Epidermal melanocyte (primary cell): Measurements from ENCODE around the gene GRIN2C.

Experiments used
- DNase-seq: peaks from one replicate; pipeline ENCODE4 v3.0.0; 2011; ENCODE audit warnings: low spot score; ENCODE audit not compliant: insufficient read length

The GRIN2C gene

GRCh38 chr17:74822335-74822938, 37.2 kb downstream of the GRIN2C start:
- DNase-seq = no peak

GRCh38 chr17:74821655-74822334, 37.9 kb downstream of the GRIN2C start:
- no peak for DNase-seq

GRCh38 chr17:74819801-74820436, 39.8 kb downstream of the GRIN2C start:
- no peak for DNase-seq

DNA sequence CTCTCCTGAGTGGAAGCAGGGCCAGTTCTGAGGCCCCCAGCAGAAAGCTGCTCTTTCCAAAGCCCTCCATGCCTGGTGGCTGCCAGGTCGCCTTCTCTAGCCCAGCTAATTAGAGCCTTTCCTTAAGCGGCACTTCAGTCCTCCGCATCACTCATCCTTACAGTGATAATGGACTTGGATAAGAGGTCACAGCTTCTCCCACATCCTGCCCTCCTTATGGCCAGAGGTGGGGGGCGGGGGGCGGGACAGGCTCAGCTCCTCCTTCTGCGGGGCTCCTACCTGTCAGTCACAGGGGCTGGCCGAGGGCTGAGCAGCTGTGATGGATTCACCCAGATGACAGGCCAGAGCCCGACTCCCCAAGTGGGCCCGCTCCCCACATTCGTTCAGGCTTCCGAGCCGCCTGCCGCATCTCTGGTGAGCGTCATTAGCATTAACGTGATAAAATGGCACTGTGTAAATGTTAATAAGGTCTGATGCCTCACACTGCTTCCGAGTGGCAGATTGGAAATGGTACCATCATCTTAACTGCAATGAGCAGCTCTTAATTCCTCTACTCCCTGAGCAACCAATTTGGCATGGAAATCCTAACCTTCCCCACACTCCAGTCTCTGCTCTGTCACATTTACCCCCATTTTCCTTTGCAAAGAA, 41.3 kb downstream of the GRIN2C start:
- DNase-seq = no peak

- DNase-seq = no peak
Measured at GRCh38 chr17:74816905-74817620, 42.6 kb downstream of the GRIN2C start.

DNA sequence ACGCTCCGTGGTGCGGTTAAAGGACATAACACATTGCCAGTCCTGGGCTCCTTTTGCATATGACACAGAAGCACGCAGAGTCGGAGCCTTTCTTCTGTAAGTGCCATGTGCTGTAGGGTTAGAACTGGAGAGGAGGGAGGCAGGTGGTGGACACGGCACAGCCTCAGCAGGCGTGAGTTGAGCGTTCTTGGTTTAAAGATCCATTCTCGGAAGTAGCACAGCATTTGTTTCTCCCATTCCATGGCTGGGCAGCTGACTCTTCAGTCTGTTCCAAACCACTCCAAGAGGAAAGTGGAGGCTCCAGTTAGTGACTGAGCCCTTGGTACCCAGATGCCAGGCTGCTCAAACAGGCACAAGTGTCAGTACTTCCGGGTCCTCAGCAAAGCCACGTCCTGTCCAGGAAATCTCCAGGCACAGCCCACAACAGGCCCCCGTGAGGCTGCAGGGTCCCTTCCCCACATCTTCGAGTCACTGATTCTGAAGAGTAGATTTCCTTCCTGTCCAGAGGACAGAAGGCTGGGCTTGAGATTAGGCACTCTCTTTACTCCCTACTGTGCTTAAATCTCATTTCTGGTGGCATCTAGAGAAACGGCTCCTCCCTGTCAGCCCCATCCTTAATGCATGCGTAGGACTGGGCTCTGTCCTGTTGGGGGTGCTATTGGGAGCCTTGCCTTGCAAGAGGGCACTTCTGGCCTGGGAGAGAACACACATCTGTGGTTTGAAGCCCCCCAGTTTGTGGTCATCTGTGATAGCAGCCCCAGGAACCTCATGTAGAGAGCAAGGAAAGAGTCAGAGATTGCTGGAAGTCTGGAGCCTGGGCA, 43.9 kb downstream of the GRIN2C start:
- DNase-seq = no peak

- no peak for DNase-seq
Measured at GRCh38 chr17:74815067-74815466, 44.6 kb downstream of the GRIN2C start.

DNA sequence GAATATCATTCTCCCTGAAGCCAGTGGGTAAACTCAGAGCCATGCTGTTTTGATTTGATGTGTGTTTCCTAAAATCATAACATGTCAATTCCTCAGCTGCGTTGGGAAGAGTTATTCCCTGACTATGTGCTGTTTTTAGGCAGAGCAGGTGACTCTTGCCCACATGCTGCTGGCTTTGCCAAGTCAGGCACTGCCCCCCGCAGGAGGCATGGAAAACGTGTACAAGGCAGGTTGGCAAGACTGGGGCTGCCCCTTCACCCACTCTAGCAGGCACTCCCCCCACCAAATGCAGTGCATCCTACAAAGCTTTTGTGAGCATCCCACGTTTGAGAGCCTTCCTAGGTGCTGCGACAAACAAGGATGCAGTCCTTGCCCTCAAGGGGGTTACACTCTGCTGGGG, 45.2 kb downstream of the GRIN2C start:
- no peak for DNase-seq

- DNase-seq = no peak
Measured at GRCh38 chr17:74812109-74813009, 47.3 kb downstream of the GRIN2C start.

DNA sequence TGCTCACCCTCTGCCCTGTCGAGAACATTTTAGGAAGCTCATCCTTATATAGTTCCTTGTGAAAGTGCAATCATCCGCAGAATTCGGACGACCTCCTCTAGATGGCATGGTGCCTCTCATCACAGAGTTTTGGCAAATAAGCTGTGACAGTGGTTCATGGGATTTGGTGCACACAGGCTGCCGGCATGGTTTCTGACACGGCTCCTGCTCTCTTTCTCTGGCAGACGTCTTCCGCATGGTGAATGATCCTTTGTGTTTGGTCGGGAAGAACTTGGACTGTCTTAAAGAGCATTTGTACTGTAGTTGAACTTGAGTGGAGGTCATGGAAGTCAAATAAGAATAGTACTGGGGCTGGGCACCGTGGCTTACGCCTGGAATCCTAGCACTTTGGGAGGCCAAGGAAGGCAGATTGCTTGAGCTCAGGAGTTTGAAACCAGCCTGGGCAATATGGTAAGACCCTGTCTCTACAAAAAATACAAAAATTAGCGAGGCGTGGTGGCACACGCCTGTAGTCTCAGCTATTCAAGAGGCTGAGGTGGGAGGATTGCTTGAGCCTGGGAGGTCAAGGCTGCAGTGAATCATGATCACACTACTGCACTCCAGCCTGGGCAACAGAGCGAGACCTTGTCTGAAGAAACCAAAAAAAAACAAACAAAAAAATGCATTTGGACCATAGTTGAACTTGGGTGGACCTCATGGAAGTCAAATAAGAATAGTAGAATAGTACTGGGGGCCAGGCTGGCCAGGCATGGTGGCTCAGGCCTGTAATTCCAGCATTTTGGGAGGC, 48.8 kb downstream of the GRIN2C start:
- peak; percentile 81 for DNase-seq

DNA sequence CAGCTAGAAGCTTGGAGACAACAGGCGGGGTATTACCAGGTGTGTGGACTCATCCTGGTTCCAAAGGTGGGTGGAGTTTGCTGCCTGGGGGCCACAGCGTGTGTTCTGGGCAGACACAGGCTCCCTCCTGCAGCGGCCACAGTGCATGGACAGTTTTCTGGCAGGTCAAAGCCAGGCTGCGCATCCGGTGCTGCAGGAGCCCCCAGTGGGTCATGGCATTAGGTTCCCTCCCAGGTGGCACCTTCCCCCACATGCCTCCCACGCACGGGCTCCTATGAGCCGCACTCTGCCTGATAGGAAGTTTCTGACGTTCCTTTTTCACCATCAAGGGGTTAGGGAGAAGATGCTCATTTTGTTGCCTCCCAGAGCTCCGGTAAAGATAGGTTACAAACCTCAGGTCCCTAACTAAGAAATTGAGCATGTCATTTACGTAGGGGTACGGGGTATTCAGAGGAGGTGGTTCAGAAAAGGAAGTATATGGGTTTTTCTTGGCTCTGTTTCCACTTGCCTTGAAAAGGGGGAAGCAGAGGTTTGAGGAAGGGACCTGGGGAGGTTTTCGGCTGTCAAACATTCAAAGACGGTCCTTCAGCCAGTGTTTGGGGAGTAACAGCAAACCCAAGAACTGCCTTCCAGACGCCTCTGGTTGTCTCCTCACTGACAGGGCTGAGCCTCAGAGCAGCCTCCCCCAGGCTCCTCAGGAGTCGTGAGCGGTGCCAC, 50.8 kb downstream of the GRIN2C start:
- no peak for DNase-seq

DNA sequence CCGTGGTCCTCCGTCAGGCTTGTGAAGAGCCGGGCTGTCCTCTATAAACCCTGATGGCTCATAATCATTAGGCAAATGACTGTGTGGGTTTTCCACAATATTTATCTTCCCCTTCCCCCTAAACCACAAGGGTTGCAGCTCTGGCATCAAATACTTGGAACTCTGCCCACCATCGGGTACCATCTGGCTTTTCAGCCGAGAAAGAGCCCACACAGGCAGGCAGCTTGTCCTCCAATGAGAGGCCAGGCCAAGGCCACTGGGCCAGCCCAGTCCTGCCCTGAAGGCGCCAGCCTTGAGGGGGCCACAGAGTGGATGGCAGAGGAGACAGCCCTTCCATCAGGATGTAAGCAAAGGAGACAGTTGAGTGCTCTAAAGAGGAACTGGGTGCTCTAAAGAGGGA, 51.8 kb downstream of the GRIN2C start:
- DNase-seq = no peak

DNA sequence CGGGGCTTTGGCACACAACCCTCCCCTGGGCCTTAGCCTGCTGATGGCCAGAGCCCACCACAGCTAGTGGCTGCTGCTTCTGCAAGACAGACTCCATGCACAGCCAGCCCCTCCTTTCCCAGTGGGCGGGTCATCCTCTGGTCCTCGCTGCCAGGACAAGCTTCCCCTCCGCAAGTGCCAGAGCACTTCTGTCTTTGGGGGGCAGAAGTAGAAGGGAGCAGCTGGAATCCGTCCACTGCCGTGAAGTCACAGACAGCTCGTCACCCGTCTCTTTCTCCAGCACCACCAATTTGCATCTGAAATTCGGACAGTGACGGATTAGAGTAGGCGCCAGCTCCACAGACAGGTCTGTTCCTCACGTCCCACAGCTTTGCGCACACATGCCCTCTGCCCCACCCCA, 52.2 kb downstream of the GRIN2C start:
- no peak for DNase-seq

GRCh38 chr17:74806334-74806733, 53.4 kb downstream of the GRIN2C start:
- DNase-seq = no peak

DNA sequence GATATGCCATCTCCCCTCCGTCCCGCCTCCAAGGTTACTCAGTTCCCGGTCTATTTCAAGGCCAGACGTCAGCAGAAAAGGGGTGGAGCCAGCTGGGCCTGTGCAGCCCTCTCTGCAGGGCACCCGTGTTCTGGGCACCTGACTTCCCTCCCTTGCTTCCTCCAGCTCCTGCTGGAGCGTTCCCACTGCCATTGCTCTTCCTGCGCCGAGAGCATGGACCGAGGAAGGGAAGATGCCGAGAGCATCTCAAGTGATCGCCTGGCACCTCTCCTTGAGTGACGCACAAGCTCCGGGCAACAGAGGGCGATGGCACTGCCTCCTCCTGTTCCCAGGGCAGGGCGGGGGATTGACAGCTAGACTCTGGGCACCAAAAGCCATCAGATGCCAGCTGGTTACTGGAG, 54.1 kb downstream of the GRIN2C start:
- DNase-seq = no peak

GRCh38 chr17:74804683-74805082, 55.0 kb downstream of the GRIN2C start:
- DNase-seq = no peak

DNA sequence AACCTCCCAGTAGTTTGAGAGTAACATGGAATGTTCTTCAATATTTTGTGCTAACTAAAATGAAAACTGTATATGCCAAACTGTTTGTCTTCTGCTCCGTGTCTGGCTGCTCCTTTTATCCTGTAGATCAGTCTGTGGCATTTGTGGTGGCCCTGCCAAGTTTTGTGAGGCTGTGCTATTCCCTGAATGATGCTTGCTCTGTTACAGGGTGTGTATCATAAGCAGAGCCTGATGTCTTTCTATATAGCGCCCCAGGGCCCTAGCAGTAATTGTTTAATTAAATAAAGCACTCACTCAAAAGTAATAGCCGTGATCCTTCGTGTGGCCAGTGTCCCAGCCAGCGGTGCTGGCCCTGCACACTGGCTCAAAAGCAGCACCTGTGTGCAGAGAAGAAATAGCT, 55.7 kb downstream of the GRIN2C start:
- DNase-seq = no peak

- DNase-seq = no peak
Measured at GRCh38 chr17:74803388-74803930, 56.2 kb downstream of the GRIN2C start.
